NCI-H2107 (cell line): ENCODE data around the gene MTUS2.

ENCODE experiments used
- DNase-seq: peaks from one replicate; lab custom pipeline; 2025; lab: John Stamatoyannopoulos, UW

The MTUS2 gene

GRCh38 chr13:29022968-29023367 lies 202.8 kb downstream of the MTUS2 start:
- no peak for DNase-seq

GRCh38 chr13:29024783-29025182 lies 204.6 kb downstream of the MTUS2 start:
- DNase-seq: no peak

GRCh38 chr13:29028868-29029267 lies 208.7 kb downstream of the MTUS2 start:
- no peak for DNase-seq

- DNase-seq: no peak
Measured at GRCh38 chr13:29038700-29039099, 218.6 kb downstream of the MTUS2 start.

- DNase-seq: no peak
Measured at GRCh38 chr13:29039212-29039611, 219.1 kb downstream of the MTUS2 start.

- DNase-seq: no peak
Measured at GRCh38 chr13:29046588-29046987, 226.4 kb downstream of the MTUS2 start.

GRCh38 chr13:29049524-29049923 lies 229.4 kb downstream of the MTUS2 start:
- no peak for DNase-seq

- DNase-seq: no peak
Measured at GRCh38 chr13:29050719-29051118, 230.6 kb downstream of the MTUS2 start.

GRCh38 chr13:29059800-29060199 lies 239.7 kb downstream of the MTUS2 start:
- DNase-seq: no peak

- no peak for DNase-seq
Measured at GRCh38 chr13:29065142-29065541, 245.0 kb downstream of the MTUS2 start.

GRCh38 chr13:29067306-29067945 lies 247.3 kb downstream of the MTUS2 start:
- DNase-seq: no peak

- DNase-seq: no peak
Measured at GRCh38 chr13:29073755-29074154, 253.6 kb downstream of the MTUS2 start.

- no peak for DNase-seq
Measured at GRCh38 chr13:29077051-29077813, 257.1 kb downstream of the MTUS2 start.

- DNase-seq: no peak
Measured at GRCh38 chr13:29081036-29081435, 260.9 kb downstream of the MTUS2 start.

GRCh38 chr13:29081697-29082440 lies 261.7 kb downstream of the MTUS2 start:
- DNase-seq: no peak

GRCh38 chr13:29099781-29100406 lies 279.8 kb downstream of the MTUS2 start:
- DNase-seq: no peak

- DNase-seq: no peak
Measured at GRCh38 chr13:29100758-29101157, 280.6 kb downstream of the MTUS2 start.

- no peak for DNase-seq
Measured at GRCh38 chr13:29101409-29101808, 281.3 kb downstream of the MTUS2 start.

GRCh38 chr13:29101905-29102304 lies 281.8 kb downstream of the MTUS2 start:
- no peak for DNase-seq

GRCh38 chr13:29103065-29103800 lies 283.1 kb downstream of the MTUS2 start:
- no peak for DNase-seq

- no peak for DNase-seq
Measured at GRCh38 chr13:29104461-29104860, 284.3 kb downstream of the MTUS2 start.

- DNase-seq: no peak
Measured at GRCh38 chr13:29105779-29106178, 285.6 kb downstream of the MTUS2 start.
